Stimulated activated naive CD8-positive, alpha-beta T cell treated with anti-CD3 and anti-CD28 coated beads, Interleukin-15, Interleukin-2, amounts not matched to agents 100 ng/mL and 50 ng/mL, for 24 hours (primary cell): ENCODE data around the gene SNPH.
"Not testable (repeated sequence)": the region's sequence is repeated elsewhere in the genome, so short reads cannot be mapped to it uniquely, and the experiment has no call there.

Experiments
- H3K27ac Mint-ChIP-seq: one replicate; pipeline ENCODE4 v1.8.0; 2021; ENCODE audit warnings: mild to moderate bottlenecking, mixed read lengths
- H3K27me3 Mint-ChIP-seq: one replicate; pipeline ENCODE4 v1.8.0; 2021; ENCODE audit warnings: mixed read lengths
- H3K36me3 Mint-ChIP-seq: one replicate; pipeline ENCODE4 v1.8.0; 2021; ENCODE audit warnings: low read depth, mixed read lengths
- H3K4me1 Mint-ChIP-seq: one replicate; pipeline ENCODE4 v1.8.0; 2021; ENCODE audit warnings: low read depth, mixed read lengths
- H3K4me3 Mint-ChIP-seq: one replicate; pipeline ENCODE4 v1.8.0; 2021; ENCODE audit warnings: mild to moderate bottlenecking, mixed read lengths
- H3K9me3 Mint-ChIP-seq: one replicate; pipeline ENCODE4 v1.8.0; 2021; ENCODE audit warnings: mixed read lengths

The SNPH gene

GRCh38 chr20:1247689-1248088, 18.4 kb upstream of the SNPH start:
- Mint-ChIP-seq H3K4me3 (no peak overlapping the region), H3K4me1 (peaks cover 7% of the 10 kb centered on the region), H3K27me3 (peaks cover 7% of the 10 kb centered on the region), H3K27ac (no peak overlapping the region), H3K9me3 (peaks cover 4% of the 10 kb centered on the region), H3K36me3 (no peaks in the 10 kb centered on the region)

- H3K9me3 Mint-ChIP-seq, H3K27ac Mint-ChIP-seq, H3K4me3 Mint-ChIP-seq, H3K4me1 Mint-ChIP-seq, H3K36me3 Mint-ChIP-seq: not testable (repeated sequence)
- peaks cover 15% of the 10 kb centered on the region for H3K27me3 Mint-ChIP-seq
Measured at GRCh38 chr20:1250282-1250681, 15.8 kb upstream of the SNPH start.

DNA sequence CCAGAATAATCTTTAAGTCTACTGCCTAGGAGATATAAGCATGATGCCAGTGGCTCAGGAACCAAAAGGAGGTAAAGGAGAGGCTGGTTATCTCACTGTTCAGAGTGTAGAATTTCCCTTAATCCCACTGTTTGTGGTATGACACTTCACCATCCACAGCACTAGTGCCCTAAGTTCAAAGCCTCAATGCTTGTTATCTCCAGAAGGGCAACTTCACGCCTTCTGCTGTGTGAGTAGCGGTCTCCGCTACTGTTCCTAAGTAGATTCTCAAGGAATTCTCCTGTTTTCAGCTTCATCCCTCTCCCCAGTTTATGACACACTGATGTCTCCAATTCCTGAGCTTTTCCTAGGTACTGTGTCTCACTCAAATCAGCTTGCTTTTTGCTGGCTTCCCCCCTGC, 13.7 kb upstream of the SNPH start:
- Mint-ChIP-seq H3K36me3 (no peaks in the 10 kb centered on the region), H3K4me3 (no peak overlapping the region), H3K27ac (no peak overlapping the region), H3K4me1 (peaks cover 7% of the 10 kb centered on the region), H3K9me3 (peaks cover 4% of the 10 kb centered on the region), H3K27me3 (peaks cover 25% of the 10 kb centered on the region)

DNA sequence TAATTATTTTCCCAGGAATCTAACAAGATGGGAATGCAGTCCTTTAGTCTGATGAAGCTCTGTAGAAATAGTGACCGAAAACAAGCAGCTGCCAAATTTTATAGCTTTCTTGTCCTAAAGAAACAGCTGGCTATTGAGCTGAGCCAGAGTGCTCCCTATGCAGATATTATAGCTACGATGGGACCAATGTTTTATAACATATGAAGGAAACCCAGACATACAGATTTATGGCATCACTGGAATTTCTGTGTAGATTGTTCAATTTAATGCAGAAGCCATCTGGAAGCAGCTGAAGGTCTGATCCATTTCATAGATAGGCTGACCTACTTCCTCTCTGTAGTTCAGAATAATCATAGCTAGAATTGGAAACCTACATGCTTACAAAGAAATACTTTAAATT, 11.8 kb upstream of the SNPH start:
- Mint-ChIP-seq H3K36me3 (no peaks in the 10 kb centered on the region), H3K27me3 (peaks cover 26% of the 10 kb centered on the region), H3K4me3 (no peak overlapping the region), H3K4me1 (peaks cover 7% of the 10 kb centered on the region), H3K9me3 (peaks cover 4% of the 10 kb centered on the region), H3K27ac (no peak overlapping the region)

- Mint-ChIP-seq H3K4me1 (peaks cover 7% of the 10 kb centered on the region), H3K4me3 (no peak overlapping the region), H3K36me3 (no peaks in the 10 kb centered on the region), H3K27me3 (peaks cover 26% of the 10 kb centered on the region), H3K27ac (no peak overlapping the region), H3K9me3 (peaks cover 4% of the 10 kb centered on the region)
Measured at GRCh38 chr20:1255675-1256074, 10.4 kb upstream of the SNPH start.

DNA sequence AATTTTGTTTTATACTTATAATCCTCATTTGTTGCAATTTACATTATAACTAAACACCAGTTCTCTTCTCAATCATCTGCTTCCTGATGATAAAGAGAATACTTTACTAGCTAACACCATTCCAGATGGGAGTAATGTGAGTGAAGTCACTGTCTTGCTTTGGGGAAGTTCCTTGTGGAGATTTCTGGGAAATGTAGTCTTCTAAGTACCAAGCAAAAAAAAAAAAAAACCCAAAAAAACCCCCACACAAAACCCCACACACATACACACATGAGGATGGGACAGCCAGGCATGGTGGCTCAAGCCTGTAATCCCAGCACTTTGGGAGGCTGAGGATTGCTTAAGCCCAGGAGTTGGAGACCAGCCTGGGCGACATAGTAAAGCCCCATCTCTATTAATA, 2.2 kb upstream of the SNPH start:
- peaks cover 41% of the 10 kb centered on the region for H3K4me1 Mint-ChIP-seq

GRCh38 chr20:1264727-1265126, 1.4 kb upstream of the SNPH start:
- peak overlapping the region; percentile 56 for H3K27ac Mint-ChIP-seq

More for the DNA sequence above, 2.2 kb upstream of the SNPH start:
- H3K27ac Mint-ChIP-seq, result no peak overlapping the region
- no peaks in the 10 kb centered on the region for H3K36me3 Mint-ChIP-seq
- H3K27me3 Mint-ChIP-seq, result no peaks in the 10 kb centered on the region
- H3K9me3 Mint-ChIP-seq, result no peaks in the 10 kb centered on the region
- no peak overlapping the region for H3K4me3 Mint-ChIP-seq

DNA sequence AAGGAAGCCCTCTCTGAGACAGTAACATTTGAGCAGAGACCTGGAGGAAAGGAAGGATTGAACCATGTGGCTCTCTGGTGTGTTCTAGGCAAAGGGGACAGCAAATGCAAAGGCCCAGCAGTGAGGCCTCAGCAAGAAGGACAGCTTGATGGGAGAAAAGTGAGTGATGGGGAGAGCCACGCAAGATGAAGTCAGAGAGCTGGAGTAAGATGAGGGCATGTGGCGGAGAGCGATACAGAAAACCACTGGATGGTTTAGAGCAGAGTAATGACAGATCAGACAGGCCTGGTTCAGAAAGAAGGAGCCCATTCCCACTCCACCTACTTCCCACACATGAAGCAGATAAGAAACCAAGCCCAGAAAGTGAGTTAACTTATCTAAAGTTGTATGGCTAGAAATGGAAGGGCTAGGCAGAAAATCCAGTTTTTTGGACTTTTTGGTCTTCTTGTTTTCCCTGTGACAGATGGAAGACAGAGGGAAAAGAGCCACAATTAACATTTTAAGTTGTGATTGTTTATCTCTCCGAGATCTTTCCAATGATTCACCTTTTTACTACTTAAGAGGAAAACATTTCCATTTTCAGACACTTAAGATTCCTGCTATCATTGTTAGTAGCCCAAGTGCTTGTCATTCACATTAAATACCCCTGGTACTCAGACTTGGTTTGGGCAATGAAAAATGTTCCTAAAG, 723 bp upstream of the SNPH start:
- Mint-ChIP-seq H3K4me1 (peaks cover 41% of the 10 kb centered on the region), H3K4me3 (peak overlapping the region; percentile 84), H3K9me3 (no peaks in the 10 kb centered on the region), H3K27ac (peak overlapping the region; percentile 89), H3K27me3 (no peaks in the 10 kb centered on the region), H3K36me3 (no peaks in the 10 kb centered on the region)

More at GRCh38 chr20:1264727-1265126, 1.4 kb upstream of the SNPH start:
- no peaks in the 10 kb centered on the region for H3K9me3 Mint-ChIP-seq
- peaks cover 41% of the 10 kb centered on the region for H3K4me1 Mint-ChIP-seq
- no peaks in the 10 kb centered on the region for H3K27me3 Mint-ChIP-seq
- H3K4me3 Mint-ChIP-seq, result peak overlapping the region; percentile 84
- H3K36me3 Mint-ChIP-seq, result no peaks in the 10 kb centered on the region

DNA sequence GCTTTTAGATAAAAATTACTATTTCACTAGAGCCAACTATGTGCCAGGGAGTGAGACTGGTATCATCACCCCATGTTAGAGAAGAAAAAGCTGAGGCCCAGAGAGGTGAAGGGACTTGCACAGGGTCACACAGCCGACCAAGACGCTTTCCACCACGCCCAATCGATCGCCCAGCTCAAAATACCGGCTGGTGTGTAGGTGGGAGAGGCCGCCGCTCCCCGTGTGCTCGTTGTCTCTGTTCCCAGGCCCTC, 253 bp upstream of the SNPH start:
- no peaks in the 10 kb centered on the region for H3K27me3 Mint-ChIP-seq

GRCh38 chr20:1267161-1267560, 1.1 kb downstream of the SNPH start:
- peak overlapping the region; percentile 39 for H3K27ac Mint-ChIP-seq

More for the DNA sequence above, 253 bp upstream of the SNPH start:
- H3K27ac Mint-ChIP-seq, result peak overlapping the region; percentile 89
- H3K9me3 Mint-ChIP-seq, result no peaks in the 10 kb centered on the region
- peaks cover 41% of the 10 kb centered on the region for H3K4me1 Mint-ChIP-seq
- H3K4me3 Mint-ChIP-seq, result peak overlapping the region; percentile 84
- no peaks in the 10 kb centered on the region for H3K36me3 Mint-ChIP-seq

GRCh38 chr20:1267809-1268374, 1.8 kb downstream of the SNPH start:
- Mint-ChIP-seq H3K27me3 (no peaks in the 10 kb centered on the region), H3K4me1 (peaks cover 53% of the 10 kb centered on the region), H3K36me3 (no peaks in the 10 kb centered on the region), H3K4me3 (no peak overlapping the region), H3K9me3 (no peaks in the 10 kb centered on the region), H3K27ac (no peak overlapping the region)

More at GRCh38 chr20:1267161-1267560, 1.1 kb downstream of the SNPH start:
- H3K9me3 Mint-ChIP-seq, result no peaks in the 10 kb centered on the region
- H3K36me3 Mint-ChIP-seq, result no peaks in the 10 kb centered on the region
- H3K27me3 Mint-ChIP-seq, result no peaks in the 10 kb centered on the region
- peak overlapping the region; percentile 65 for H3K4me3 Mint-ChIP-seq
- H3K4me1 Mint-ChIP-seq, result peaks cover 49% of the 10 kb centered on the region

DNA sequence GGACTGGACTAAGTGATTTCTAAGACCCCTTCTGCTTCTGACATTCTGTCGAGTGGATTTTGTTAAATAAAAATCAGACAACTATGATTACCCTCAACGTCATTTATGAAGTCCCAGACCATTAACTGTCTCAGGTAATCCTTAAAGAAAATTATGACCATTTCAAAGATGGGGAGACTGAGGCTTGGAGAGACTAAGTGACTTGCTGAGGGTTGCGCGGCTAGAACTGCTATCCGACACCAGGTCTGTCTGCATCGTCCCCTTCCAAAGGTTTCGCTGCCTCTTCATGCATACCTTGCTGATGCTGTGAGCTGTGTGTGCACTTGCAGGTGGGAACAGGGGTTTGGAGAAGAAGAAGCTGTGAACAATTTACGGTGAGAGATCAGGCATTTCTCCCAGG, 3.1 kb downstream of the SNPH start:
- Mint-ChIP-seq H3K4me1 (peaks cover 46% of the 10 kb centered on the region), H3K27ac (no peak overlapping the region), H3K36me3 (no peaks in the 10 kb centered on the region), H3K27me3 (no peaks in the 10 kb centered on the region), H3K4me3 (no peak overlapping the region), H3K9me3 (no peaks in the 10 kb centered on the region)

DNA sequence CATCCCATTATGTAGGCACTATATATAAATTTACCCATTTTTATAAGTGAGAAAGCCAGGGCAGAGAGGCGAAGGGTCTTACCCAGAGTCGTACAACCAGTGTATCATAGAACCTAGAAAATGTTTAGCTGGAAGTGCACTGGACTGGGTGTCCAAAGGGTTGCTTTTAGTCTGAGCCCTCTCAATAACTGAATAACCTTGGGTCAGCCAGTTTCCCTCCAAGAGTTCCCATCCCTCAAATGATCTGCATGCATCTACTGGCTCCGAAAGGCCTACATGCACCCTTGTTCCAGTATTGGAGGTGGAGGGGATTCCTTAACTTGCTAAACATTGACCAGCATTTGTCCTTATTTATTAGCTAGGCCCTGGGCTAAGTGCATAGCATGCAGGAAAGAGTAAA, 3.8 kb downstream of the SNPH start:
- H3K27me3 Mint-ChIP-seq, result no peaks in the 10 kb centered on the region
- H3K27ac Mint-ChIP-seq, result no peak overlapping the region
- H3K4me3 Mint-ChIP-seq, result no peak overlapping the region
- no peaks in the 10 kb centered on the region for H3K9me3 Mint-ChIP-seq
- H3K36me3 Mint-ChIP-seq, result no peaks in the 10 kb centered on the region
- H3K4me1 Mint-ChIP-seq, result peaks cover 40% of the 10 kb centered on the region

- no peaks in the 10 kb centered on the region for H3K27me3 Mint-ChIP-seq
- H3K4me3 Mint-ChIP-seq, result no peak overlapping the region
- peaks cover 21% of the 10 kb centered on the region for H3K4me1 Mint-ChIP-seq
- no peaks in the 10 kb centered on the region for H3K9me3 Mint-ChIP-seq
- no peak overlapping the region for H3K27ac Mint-ChIP-seq
- no peaks in the 10 kb centered on the region for H3K36me3 Mint-ChIP-seq
Measured at GRCh38 chr20:1272368-1273100, 6.4 kb downstream of the SNPH start.

GRCh38 chr20:1273366-1273765, 7.3 kb downstream of the SNPH start:
- H3K4me1 Mint-ChIP-seq, result peaks cover 17% of the 10 kb centered on the region

More at GRCh38 chr20:1273366-1273765, 7.3 kb downstream of the SNPH start:
- no peaks in the 10 kb centered on the region for H3K27me3 Mint-ChIP-seq
- no peak overlapping the region for H3K4me3 Mint-ChIP-seq
- no peaks in the 10 kb centered on the region for H3K9me3 Mint-ChIP-seq
- no peak overlapping the region for H3K27ac Mint-ChIP-seq
- H3K36me3 Mint-ChIP-seq, result no peaks in the 10 kb centered on the region
